Chondrocyte (in vitro differentiated cells): ENCODE results near the gene SLC35D3. TPM values are rescaled to one million over a fixed set of nuclear protein-coding genes. Genes with fewer than 3 reads are reported as not detected.
"Not testable (repeated sequence)": the region's sequence is repeated elsewhere in the genome, so short reads cannot be mapped to it uniquely, and the experiment has no call there.

Experiments used
- DNase-seq: peaks from one replicate; pipeline ENCODE4 v3.0.0; 2021; ENCODE audit warnings: mixed read lengths, low spot score
- H3K27ac Mint-ChIP-seq: one replicate; pipeline ENCODE4 v1.8.0; 2021; ENCODE audit warnings: mild to moderate bottlenecking, moderate library complexity, mixed read lengths; ENCODE audit not compliant: unreplicated experiment
- H3K27me3 Mint-ChIP-seq: 2 replicates; pipeline ENCODE4 v1.8.0; 2021; ENCODE audit warnings: low read depth, mixed read lengths
- H3K36me3 Mint-ChIP-seq: 2 replicates; pipeline ENCODE4 v1.8.0; 2021; ENCODE audit warnings: low read depth, mixed read lengths
- H3K4me1 Mint-ChIP-seq: 2 replicates; pipeline ENCODE4 v1.8.0; 2021; ENCODE audit warnings: low read depth, mild to moderate bottlenecking, mixed read lengths
- H3K4me3 Mint-ChIP-seq: one replicate; pipeline ENCODE4 v1.8.0; 2021; ENCODE audit warnings: mild to moderate bottlenecking, moderate library complexity, mixed read lengths; ENCODE audit not compliant: unreplicated experiment
- H3K9me3 Mint-ChIP-seq: 2 replicates; pipeline ENCODE4 v1.8.0; 2021; ENCODE audit warnings: low read depth, mixed read lengths
- total RNA-seq: library from RNA; stranded (reverse); gene quantifications from 3 replicates; pipeline ENCODE4 v1.2.1, GENCODE V29; 2021
- TF ChIP-seq, protein P1 (sequence below): fragments of 200-600 bp; sonication (generic); IDR thresholded peaks from 2 replicates; pipeline ENCODE4 v1.5.0; 2021; ENCODE audit warnings: antibody characterized with exemption, mild to moderate bottlenecking, moderate library complexity

The SLC35D3 gene
- total RNA-seq, 1 donor from 2014 or later: not detected

DNA sequence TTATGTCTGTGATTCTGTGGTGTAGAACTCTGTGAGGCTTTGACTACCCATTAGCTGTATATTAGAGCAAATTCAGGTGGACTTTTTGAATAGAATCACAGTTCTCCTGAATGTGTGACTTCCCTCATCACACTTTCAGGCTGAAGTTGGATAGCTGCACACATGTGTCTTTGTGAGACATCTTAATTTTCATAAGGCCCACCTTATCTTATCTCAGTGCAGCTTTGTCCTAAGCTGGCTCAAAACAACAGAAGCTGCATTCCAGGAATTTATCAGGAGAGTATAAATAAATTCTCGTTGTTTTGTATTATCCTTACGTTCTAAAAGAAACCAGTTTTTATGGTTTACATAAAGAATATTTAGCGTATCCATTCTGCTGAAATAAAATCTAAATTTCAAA is 26.2 kb upstream of the SLC35D3 start:
- Mint-ChIP-seq H3K4me1 (no peaks in the 10 kb centered on the region), H3K27me3 (no peaks in the 10 kb centered on the region), H3K36me3 (peaks cover 6% of the 10 kb centered on the region), H3K4me3 (no peak overlapping the region), H3K9me3 (no peaks in the 10 kb centered on the region), H3K27ac (no peak overlapping the region)
- TF ChIP-seq, protein P1, sequence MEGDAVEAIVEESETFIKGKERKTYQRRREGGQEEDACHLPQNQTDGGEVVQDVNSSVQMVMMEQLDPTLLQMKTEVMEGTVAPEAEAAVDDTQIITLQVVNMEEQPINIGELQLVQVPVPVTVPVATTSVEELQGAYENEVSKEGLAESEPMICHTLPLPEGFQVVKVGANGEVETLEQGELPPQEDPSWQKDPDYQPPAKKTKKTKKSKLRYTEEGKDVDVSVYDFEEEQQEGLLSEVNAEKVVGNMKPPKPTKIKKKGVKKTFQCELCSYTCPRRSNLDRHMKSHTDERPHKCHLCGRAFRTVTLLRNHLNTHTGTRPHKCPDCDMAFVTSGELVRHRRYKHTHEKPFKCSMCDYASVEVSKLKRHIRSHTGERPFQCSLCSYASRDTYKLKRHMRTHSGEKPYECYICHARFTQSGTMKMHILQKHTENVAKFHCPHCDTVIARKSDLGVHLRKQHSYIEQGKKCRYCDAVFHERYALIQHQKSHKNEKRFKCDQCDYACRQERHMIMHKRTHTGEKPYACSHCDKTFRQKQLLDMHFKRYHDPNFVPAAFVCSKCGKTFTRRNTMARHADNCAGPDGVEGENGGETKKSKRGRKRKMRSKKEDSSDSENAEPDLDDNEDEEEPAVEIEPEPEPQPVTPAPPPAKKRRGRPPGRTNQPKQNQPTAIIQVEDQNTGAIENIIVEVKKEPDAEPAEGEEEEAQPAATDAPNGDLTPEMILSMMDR: no peak
- no peak for DNase-seq

DNA sequence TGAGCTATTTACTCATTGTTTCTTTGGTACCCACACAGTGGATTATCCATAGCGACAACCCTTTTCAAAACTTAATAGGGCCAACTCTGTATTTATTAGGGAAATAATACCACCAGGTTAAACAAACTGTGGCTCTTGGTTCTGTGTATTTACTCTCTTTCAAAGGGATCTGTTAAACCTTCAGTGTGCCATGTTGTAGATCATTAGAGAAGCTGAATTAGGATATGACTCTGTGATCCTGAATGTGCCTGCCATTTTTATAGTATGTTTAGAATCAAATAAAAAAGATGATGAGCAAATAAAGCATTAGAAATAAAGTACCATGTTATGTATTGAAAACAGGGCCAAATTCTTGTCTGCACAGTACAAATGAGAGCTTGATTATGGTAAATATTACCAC is 25.0 kb upstream of the SLC35D3 start:
- no peak for DNase-seq
- Mint-ChIP-seq H3K27me3 (no peaks in the 10 kb centered on the region), H3K4me3 (no peak overlapping the region), H3K9me3 (no peaks in the 10 kb centered on the region), H3K36me3 (peaks cover 7% of the 10 kb centered on the region), H3K4me1 (no peaks in the 10 kb centered on the region), H3K27ac (no peak overlapping the region)
- TF ChIP-seq, protein P1: no peak

DNA sequence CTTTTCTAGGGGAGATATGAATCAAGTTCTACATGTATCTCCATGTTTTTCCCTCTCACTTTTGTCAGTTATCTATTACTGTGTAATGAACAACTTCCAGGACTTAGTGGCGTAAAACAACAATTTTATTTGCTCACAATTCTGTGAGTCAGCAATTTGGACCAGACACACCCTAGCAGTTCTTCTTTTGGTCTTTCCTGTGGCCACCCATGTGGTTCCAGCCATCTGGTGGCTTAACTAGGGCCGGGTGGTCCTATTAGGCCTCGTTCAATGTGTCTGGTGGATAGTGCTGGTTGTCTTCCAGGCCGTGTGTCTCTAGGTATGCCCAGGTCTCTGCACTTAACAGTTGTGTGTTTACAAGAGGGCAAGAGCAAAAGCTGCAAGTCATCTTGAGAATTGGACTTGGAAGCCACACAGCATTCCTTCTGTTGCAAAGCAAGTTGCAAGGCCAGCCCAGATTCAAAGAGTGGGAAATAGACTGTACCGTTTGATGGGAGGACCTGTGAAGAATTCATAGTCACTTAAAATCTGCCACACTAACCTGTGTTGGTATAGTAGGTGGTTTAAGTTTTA is 20.8 kb upstream of the SLC35D3 start:
- H3K9me3 Mint-ChIP-seq: no peaks in the 10 kb centered on the region
- no peak overlapping the region for H3K27ac Mint-ChIP-seq
- H3K36me3 Mint-ChIP-seq: peaks cover 6% of the 10 kb centered on the region
- no peaks in the 10 kb centered on the region for H3K4me1 Mint-ChIP-seq
- H3K27me3 Mint-ChIP-seq: no peaks in the 10 kb centered on the region
- TF ChIP-seq, protein P1: no peak
- H3K4me3 Mint-ChIP-seq: no peak overlapping the region
- no peak for DNase-seq

DNA sequence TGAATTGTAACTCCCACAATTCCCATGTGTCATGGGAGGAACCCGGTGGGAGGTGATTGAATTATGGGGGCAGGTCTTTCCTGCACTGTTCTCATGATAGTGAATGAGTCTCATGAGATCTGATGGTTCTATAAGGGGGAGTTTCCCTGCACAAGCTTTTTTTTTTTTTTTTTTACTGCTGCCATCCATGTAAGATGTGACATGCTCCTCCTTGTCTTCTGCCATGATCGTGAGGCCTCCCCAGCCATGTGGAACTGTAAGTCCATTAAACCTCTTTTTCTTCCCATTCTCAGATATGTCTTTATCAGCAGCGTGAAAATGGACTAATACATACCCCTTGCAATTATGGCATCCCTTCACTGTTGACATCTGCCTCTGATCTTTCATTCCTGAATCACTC is 17.6 kb upstream of the SLC35D3 start:
- H3K36me3 Mint-ChIP-seq, DNase-seq, H3K4me3 Mint-ChIP-seq, H3K27me3 Mint-ChIP-seq, H3K4me1 Mint-ChIP-seq, H3K9me3 Mint-ChIP-seq, H3K27ac Mint-ChIP-seq: not testable (repeated sequence)

DNA sequence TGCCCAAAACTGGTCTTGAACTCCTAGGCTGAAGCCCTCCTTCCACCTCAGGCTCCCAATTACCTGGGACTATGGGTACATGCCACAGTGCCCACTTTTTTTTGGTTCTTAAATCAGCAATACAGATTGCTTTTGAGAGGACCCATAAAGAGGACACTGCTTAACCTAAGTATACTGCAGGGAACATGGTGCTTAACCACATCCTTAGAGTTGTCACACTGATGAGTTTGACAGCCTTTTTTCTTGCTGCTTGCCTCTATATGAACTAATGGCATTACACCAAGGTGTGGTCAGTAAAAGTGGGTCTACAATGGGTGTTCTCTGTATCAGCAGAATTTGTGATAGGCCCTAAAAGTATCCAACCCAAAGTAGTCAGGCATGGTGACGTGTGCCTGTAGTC is 7.2 kb upstream of the SLC35D3 start:
- Mint-ChIP-seq H3K27ac (no peak overlapping the region), H3K4me3 (no peak overlapping the region), H3K9me3 (no peaks in the 10 kb centered on the region), H3K4me1 (no peaks in the 10 kb centered on the region), H3K36me3 (peaks cover 14% of the 10 kb centered on the region), H3K27me3 (peaks cover 4% of the 10 kb centered on the region)
- no peak for DNase-seq
- TF ChIP-seq, protein P1: no peak

DNA sequence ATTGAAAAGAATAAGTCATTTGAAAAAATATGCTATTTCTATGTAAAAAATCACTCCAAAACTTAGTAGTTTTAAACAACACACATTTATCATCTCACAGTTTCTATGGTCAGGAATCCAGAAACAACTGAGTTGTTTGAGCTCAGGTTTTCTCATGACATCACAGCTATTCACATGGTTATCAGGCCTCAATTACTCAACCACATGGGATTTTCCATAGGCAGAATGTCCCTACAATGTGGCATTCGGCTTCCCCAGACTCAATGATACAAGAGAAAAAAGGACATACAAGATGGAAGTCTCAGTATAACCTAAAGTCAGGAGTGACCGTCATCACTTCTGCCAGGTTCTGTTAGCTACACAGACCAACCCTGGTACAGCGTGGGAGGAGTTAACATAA is 3.4 kb upstream of the SLC35D3 start:
- Mint-ChIP-seq H3K27me3 (peaks cover 17% of the 10 kb centered on the region), H3K4me3 (no peak overlapping the region), H3K9me3 (no peaks in the 10 kb centered on the region), H3K4me1 (peaks cover 12% of the 10 kb centered on the region), H3K36me3 (peaks cover 8% of the 10 kb centered on the region), H3K27ac (no peak overlapping the region)
- no peak for DNase-seq
- TF ChIP-seq, protein P1: no peak
